Parathyroid adenoma (tissue), 2 donors: ENCODE data around the gene TMEM129.

ENCODE experiments used
- H2AFZ ChIP-seq: fragments of 300-600 bp; sonication (generic); one replicate; pipeline ENCODE4 v1.7.0; 2017; ENCODE audit warnings: antibody characterized with exemption, mild to moderate bottlenecking
- H3K27ac ChIP-seq: fragments of 300-600 bp; sonication (generic); one replicate; pipeline ENCODE4 v1.7.0; 2017
- H3K27me3 ChIP-seq: fragments of 300-600 bp; sonication (generic); one replicate; pipeline ENCODE4 v1.7.0; 2017; ENCODE audit warnings: low read length; ENCODE audit not compliant: control insufficient read depth, insufficient read depth
- H3K36me3 ChIP-seq: fragments of 300-600 bp; sonication (generic); one replicate; pipeline ENCODE4 v1.7.0; 2017; ENCODE audit warnings: low read length; ENCODE audit not compliant: control insufficient read depth, insufficient read depth
- H3K4me1 ChIP-seq: fragments of 300-600 bp; sonication (generic); one replicate; pipeline ENCODE4 v1.7.0; 2017; ENCODE audit warnings: control low read depth
- H3K4me2 ChIP-seq: fragments of 300-600 bp; sonication (generic); one replicate; pipeline ENCODE4 v1.7.0; 2017; ENCODE audit warnings: low read length
- H3K4me3 ChIP-seq: fragments of 300-600 bp; sonication (generic); one replicate; pipeline ENCODE4 v1.7.0; 2017; ENCODE audit warnings: low read depth, low read length
- H3K79me2 ChIP-seq: fragments of 300-600 bp; sonication (generic); one replicate; pipeline ENCODE4 v1.7.0; 2017; ENCODE audit warnings: control low read depth
- H3K9ac ChIP-seq: fragments of 300-600 bp; sonication (generic); one replicate; pipeline ENCODE4 v1.7.0; 2017; ENCODE audit warnings: mild to moderate bottlenecking
- H3K9me3 ChIP-seq: fragments of 300-600 bp; sonication (generic); one replicate; pipeline ENCODE4 v1.7.0; 2017; ENCODE audit warnings: low read length; ENCODE audit not compliant: control insufficient read depth
- TF ChIP-seq, protein P1 (sequence below): fragments of 300-600 bp; sonication (generic); IDR thresholded peaks from one replicate; pipeline ENCODE4 v1.7.0; 2017; ENCODE audit warnings: antibody characterized with exemption, mild to moderate bottlenecking
- donor health status: primary hyperparathyroidism.

Gene TMEM129

DNA sequence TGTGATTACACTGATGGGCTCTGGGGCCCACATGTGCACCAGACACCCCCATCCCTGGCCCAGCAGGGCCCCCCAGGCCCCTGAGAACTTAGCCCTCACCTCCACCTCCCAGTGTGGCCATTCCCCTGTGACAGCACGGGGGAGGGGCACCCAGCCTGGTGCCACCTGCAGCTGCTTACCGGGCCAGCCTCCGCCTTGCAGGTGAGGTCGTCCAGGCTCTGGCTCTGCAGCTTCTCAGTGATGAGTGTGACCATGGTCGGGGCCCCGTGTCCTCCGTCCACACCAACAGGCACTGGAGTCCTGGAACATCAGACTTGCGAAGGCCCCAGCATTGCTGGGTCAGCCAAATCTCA lies 52.7 kb downstream of the TMEM129 start:
- no peak overlapping the region for H3K4me3 ChIP-seq
- no peak overlapping the region for H2AFZ ChIP-seq
- no peak overlapping the region for H3K4me2 ChIP-seq
- no peaks in the 10 kb centered on the region for H3K9me3 ChIP-seq
- H3K9ac ChIP-seq, result no peak overlapping the region
- TF ChIP-seq, protein P1, sequence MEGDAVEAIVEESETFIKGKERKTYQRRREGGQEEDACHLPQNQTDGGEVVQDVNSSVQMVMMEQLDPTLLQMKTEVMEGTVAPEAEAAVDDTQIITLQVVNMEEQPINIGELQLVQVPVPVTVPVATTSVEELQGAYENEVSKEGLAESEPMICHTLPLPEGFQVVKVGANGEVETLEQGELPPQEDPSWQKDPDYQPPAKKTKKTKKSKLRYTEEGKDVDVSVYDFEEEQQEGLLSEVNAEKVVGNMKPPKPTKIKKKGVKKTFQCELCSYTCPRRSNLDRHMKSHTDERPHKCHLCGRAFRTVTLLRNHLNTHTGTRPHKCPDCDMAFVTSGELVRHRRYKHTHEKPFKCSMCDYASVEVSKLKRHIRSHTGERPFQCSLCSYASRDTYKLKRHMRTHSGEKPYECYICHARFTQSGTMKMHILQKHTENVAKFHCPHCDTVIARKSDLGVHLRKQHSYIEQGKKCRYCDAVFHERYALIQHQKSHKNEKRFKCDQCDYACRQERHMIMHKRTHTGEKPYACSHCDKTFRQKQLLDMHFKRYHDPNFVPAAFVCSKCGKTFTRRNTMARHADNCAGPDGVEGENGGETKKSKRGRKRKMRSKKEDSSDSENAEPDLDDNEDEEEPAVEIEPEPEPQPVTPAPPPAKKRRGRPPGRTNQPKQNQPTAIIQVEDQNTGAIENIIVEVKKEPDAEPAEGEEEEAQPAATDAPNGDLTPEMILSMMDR, result no peak
- H3K79me2 ChIP-seq, result no peaks in the 10 kb centered on the region
- no peaks in the 10 kb centered on the region for H3K27me3 ChIP-seq
- H3K27ac ChIP-seq, result no peak overlapping the region
- H3K4me1 ChIP-seq, result no peaks in the 10 kb centered on the region
- no peaks in the 10 kb centered on the region for H3K36me3 ChIP-seq

DNA sequence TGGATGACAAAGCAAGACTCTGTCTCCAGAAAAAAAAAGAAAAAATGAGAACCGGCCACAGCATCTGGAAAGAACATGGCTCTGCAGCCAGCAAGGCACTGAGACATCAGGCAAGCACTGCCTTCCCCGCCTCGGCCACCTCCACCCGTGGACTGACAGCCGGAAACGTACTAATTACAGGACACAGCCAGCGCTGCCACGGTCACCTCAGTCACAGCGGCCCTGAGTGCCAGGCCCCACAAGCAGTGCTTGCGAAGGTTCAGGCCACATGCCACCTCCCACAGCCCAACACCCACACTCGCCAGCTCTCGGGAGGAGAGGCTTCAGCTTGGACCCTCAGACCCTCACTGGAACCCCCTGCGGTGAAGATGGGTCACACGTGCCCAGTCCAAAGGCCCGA lies 53.9 kb downstream of the TMEM129 start:
- no peak overlapping the region for H3K4me2 ChIP-seq
- TF ChIP-seq, protein P1, result no peak
- H3K4me1 ChIP-seq, result no peaks in the 10 kb centered on the region
- H3K9me3 ChIP-seq, result no peaks in the 10 kb centered on the region
- H3K36me3 ChIP-seq, result no peaks in the 10 kb centered on the region
- no peak overlapping the region for H3K27ac ChIP-seq
- no peak overlapping the region for H3K9ac ChIP-seq
- no peaks in the 10 kb centered on the region for H3K79me2 ChIP-seq
- no peak overlapping the region for H2AFZ ChIP-seq
- no peak overlapping the region for H3K4me3 ChIP-seq
- H3K27me3 ChIP-seq, result no peaks in the 10 kb centered on the region

DNA sequence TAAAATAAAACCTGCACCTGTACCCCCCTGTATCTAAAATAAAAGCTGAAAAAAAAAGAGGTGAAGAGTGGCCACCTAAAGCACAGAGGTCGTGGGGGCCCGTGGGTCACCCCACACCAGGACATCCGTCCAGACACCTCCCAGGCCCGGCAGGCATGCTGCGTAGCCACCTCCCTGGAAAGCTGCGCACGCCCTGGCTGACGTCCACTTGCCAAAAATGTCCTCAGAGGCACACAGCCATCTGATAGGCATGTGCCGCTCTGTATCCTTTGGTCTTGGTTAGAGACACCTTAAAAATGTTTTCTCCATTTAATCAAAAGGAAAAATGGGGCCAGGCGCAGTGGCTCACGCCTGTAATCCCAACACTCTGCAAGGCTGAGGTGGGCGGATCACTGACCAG lies 54.7 kb downstream of the TMEM129 start:
- Histone ChIP-seq H3K4me2 (no peak overlapping the region), H3K4me3 (no peak overlapping the region), H3K9me3 (no peaks in the 10 kb centered on the region), H3K9ac (no peak overlapping the region), H3K36me3 (no peaks in the 10 kb centered on the region), H2AFZ (no peak overlapping the region), H3K27me3 (no peaks in the 10 kb centered on the region), H3K27ac (no peak overlapping the region), H3K4me1 (no peaks in the 10 kb centered on the region), H3K79me2 (no peaks in the 10 kb centered on the region)
- TF ChIP-seq, protein P1, result no peak
